K562 (cell line): ENCODE measurements around the gene PEAR1. TPM values are rescaled to one million over a fixed set of nuclear protein-coding genes. Genes with fewer than 3 reads are reported as not detected.

Source experiments
- ATF7 ChIP-seq: fragments of 450-650 bp; IDR thresholded peaks from 2 replicates; pipeline ENCODE4 v1.7.1; 2014; ENCODE audit warnings: mild to moderate bottlenecking, moderate library complexity
- BCOR ChIP-seq: fragments of 450-650 bp; IDR thresholded peaks from 2 replicates; pipeline ENCODE4 v1.6.1; 2016
- CAMTA2 ChIP-seq: fragments of 250-450 bp; sonication (Bioruptor Pico); conservative IDR thresholded peaks from 2 replicates; pipeline ENCODE4 v1.5.1; 2022
- CBX1 ChIP-seq: sonication (generic); IDR thresholded peaks from 2 replicates; pipeline ENCODE4 v1.6.1; 2016; ENCODE audit warnings: antibody characterized with exemption, low read depth, mild to moderate bottlenecking
- CBX3 ChIP-seq, 2 experiments: IDR thresholded peaks; 1 replicate in 1 of 2; 2 replicates in 1 of 2; pipeline ENCODE4 v1.6.1; 2012; ENCODE audit warnings: inconsistent platforms in 2 of 2, low read length in 2 of 2, borderline replicate concordance in 1 of 2, control low read depth in 1 of 2
- CXXC5 ChIP-seq: fragments of 250-450 bp; sonication (Bioruptor Pico); IDR thresholded peaks from 2 replicates; pipeline ENCODE4 v1.8.0; 2022; ENCODE audit warnings: inconsistent platforms, mild to moderate bottlenecking, moderate library complexity
- EHMT2 ChIP-seq: fragments of 450-650 bp; IDR thresholded peaks from 2 replicates; pipeline ENCODE4 v1.6.1; 2018; ENCODE audit warnings: antibody characterized with exemption
- ESRRA ChIP-seq: fragments of 450-650 bp; IDR thresholded peaks from 2 replicates; pipeline ENCODE4 v1.6.1; 2014; ENCODE audit warnings: low read depth, mild to moderate bottlenecking, moderate library complexity, borderline replicate concordance
- FOS ChIP-seq: IDR thresholded peaks from 3 replicates; pipeline ENCODE4 v1.6.1; 2011; ENCODE audit not compliant: insufficient read length; ENCODE audit errors: extremely low read depth
- GTF2E2 ChIP-seq: fragments of 200-800 bp; sonication (Bioruptor generic); IDR thresholded peaks from 2 replicates; pipeline ENCODE4 v1.6.1; 2016; ENCODE audit warnings: missing genetic modification characterization, missing compliant biosample characterization
- HDAC2 ChIP-seq: fragments of 450-650 bp; IDR thresholded peaks from 2 replicates; pipeline ENCODE4 v1.6.1; 2016; ENCODE audit warnings: mild to moderate bottlenecking
- KDM4B ChIP-seq, 2 experiments: fragments of 450-650 bp in 1 of 2; sonication (generic) in 1 of 2; IDR thresholded peaks; 2 replicates each; pipeline ENCODE4 v1.6.1; 2016 to 2017; ENCODE audit warnings: borderline replicate concordance in 2 of 2, antibody characterized with exemption in 1 of 2, low read depth in 1 of 2, mild to moderate bottlenecking in 1 of 2
- KLF10 ChIP-seq: fragments of 250-450 bp; sonication (Bioruptor Pico); IDR thresholded peaks from 2 replicates; pipeline ENCODE4 v1.6.1; 2021; ENCODE audit warnings: matching md5 sums
- NR1H2 ChIP-seq: sonication (generic); formaldehyde crosslinking; IDR thresholded peaks from 2 replicates; pipeline ENCODE4 v1.4.0; 2020; ENCODE audit warnings: mild to moderate bottlenecking, missing genetic modification reagents
- PHF20 ChIP-seq: fragments of 450-650 bp; IDR thresholded peaks from 2 replicates; pipeline ENCODE4 v1.6.1; 2018; ENCODE audit not compliant: partially characterized antibody
- RBM25 ChIP-seq: fragments of 200-400 bp; formaldehyde crosslinking; IDR thresholded peaks from 2 replicates; pipeline ENCODE4 v1.6.1; 2018; ENCODE audit warnings: low read length, low read depth, moderate library complexity; ENCODE audit not compliant: severe bottlenecking
- RCOR1 ChIP-seq, 2 experiments: IDR thresholded peaks; 2 replicates each; pipeline ENCODE4 v1.6.1; 2012; ENCODE audit warnings: low read depth in 2 of 2, low read length in 2 of 2, borderline replicate concordance in 1 of 2, improper control_type of control experiment in 1 of 2
- SMARCA5 ChIP-seq: fragments of 450-650 bp; IDR thresholded peaks from 2 replicates; pipeline ENCODE4 v1.6.1; 2016
- TARDBP ChIP-seq: fragments of 450-650 bp; IDR thresholded peaks from 2 replicates; pipeline ENCODE4 v1.6.1; 2016
- TCF7 ChIP-seq: sonication (generic); IDR thresholded peaks from 2 replicates; pipeline ENCODE4 v1.6.1; 2016; ENCODE audit warnings: antibody characterized with exemption, borderline replicate concordance
- WHSC1 ChIP-seq: IDR thresholded peaks from one replicate; pipeline ENCODE4 v1.6.1; 2012; ENCODE audit warnings: low read length, control low read depth, inconsistent platforms
- ZKSCAN1 ChIP-seq: fragments of 150-350 bp; IDR thresholded peaks from 2 replicates; pipeline ENCODE4 v1.6.1; 2016; ENCODE audit warnings: low read depth, low read length
- ZNF134 ChIP-seq: fragments of 250-450 bp; sonication (Bioruptor Pico); conservative IDR thresholded peaks from 2 replicates; pipeline ENCODE4 v1.4.0; 2020
- ZNF140 ChIP-seq: fragments of 250-450 bp; sonication (Bioruptor Pico); IDR thresholded peaks from 2 replicates; pipeline ENCODE4 v1.8.0; 2021; ENCODE audit warnings: moderate library complexity, mild to moderate bottlenecking, inconsistent platforms
- polyA plus RNA-seq, 8 experiments: library from polyadenylated mRNA; depleted of rRNA in 4 of 8; stranded (reverse) in 5 of 8; unstranded in 3 of 8; fragments of >200 nt; fragmentation: Nextera tagmentation in 2 of 8; fragmentation: Illumina TruSeq in 1 of 8; extraction: Ambion mirVana in 2 of 8; extraction: Trizol in 1 of 8; gene quantifications; 2 replicates each; pipeline versions ENCODE4 v1.2.1 to v1.2.3, GENCODE V29; 2011 to 2014; ENCODE audit warnings: inconsistent platforms in 1 of 8, missing spikeins in 1 of 8
- total RNA-seq, 7 experiments: library from RNA; depleted of rRNA in 6 of 7; stranded (reverse); fragments of >200 nt in 6 of 7; fragmentation: Illumina TruSeq in 2 of 7; extraction: Trizol in 2 of 7; gene quantifications; 2 replicates each; pipeline versions ENCODE4 v1.2.1 to v1.2.3, GENCODE V29; 2011 to 2021; ENCODE audit warnings: low replicate concordance in 1 of 7
- TF ChIP-seq, protein P1 (sequence below): fragments of 450-650 bp; IDR thresholded peaks from 2 replicates; pipeline ENCODE4 v1.6.1; 2016
- TF ChIP-seq, protein P2 (sequence below): fragments of 450-650 bp; IDR thresholded peaks from 2 replicates; pipeline ENCODE4 v1.6.1; 2014; ENCODE audit warnings: low read depth, mild to moderate bottlenecking, moderate library complexity, borderline replicate concordance
- TF ChIP-seq, protein P3 (sequence below), 2 experiments: fragments of 450-650 bp in 1 of 2; sonication (generic) in 1 of 2; formaldehyde crosslinking in 1 of 2; IDR thresholded peaks in 1 of 2; conservative IDR thresholded peaks in 1 of 2; 2 replicates each; pipeline versions ENCODE4 v1.6.1 to v1.8.1; 2016 to 2023; ENCODE audit warnings: mild to moderate bottlenecking in 2 of 2, moderate library complexity in 2 of 2, inconsistent platforms in 1 of 2, missing genetic modification reagents in 1 of 2
- TF ChIP-seq, protein P4 (sequence below): sonication (generic); formaldehyde crosslinking; IDR thresholded peaks from 2 replicates; pipeline ENCODE4 v1.8.0; 2022; ENCODE audit warnings: mild to moderate bottlenecking, missing genetic modification reagents

Gene PEAR1
- total and polyA plus RNA-seq, 9 of the 15 experiments (the other 6 are each of a cell fraction or from before 2014, with no cell fraction given), result 0.87 to 13.9 (median 6.1) TPM

DNA sequence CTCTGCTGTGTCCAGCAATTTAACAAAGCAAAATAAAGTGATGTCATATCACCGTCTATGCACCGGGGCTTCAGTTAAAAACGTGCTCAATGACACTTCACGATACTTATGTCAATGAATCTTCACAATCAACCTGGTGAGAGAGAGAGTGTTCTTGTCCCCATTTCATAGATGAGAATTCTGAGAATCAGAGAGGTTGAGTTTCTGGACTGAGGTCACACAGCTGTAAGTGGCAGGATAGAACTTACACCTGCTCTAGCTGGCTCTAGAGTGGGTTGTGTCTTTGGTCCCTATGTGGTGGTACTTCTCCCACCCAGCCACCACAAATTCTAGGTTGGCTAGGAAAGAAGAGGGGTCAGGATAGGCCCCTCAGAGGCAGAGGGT, 27.7 kb upstream of the PEAR1 start (continued):
- TF ChIP-seq, protein P1, sequence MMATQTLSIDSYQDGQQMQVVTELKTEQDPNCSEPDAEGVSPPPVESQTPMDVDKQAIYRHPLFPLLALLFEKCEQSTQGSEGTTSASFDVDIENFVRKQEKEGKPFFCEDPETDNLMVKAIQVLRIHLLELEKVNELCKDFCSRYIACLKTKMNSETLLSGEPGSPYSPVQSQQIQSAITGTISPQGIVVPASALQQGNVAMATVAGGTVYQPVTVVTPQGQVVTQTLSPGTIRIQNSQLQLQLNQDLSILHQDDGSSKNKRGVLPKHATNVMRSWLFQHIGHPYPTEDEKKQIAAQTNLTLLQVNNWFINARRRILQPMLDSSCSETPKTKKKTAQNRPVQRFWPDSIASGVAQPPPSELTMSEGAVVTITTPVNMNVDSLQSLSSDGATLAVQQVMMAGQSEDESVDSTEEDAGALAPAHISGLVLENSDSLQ, result no peak
- TF ChIP-seq KLF10 (CRISPR knock-in tag), result no peak
- no peak for TF ChIP-seq CAMTA2
- TF ChIP-seq PHF20, result peak; percentile 47
- TF ChIP-seq CXXC5 (CRISPR knock-in tag), result 0 out of 2 replicates have a peak, but pooled peaks have one; percentile 6
- peak; percentile 70; the same call in 1 of the 2 replicates for TF ChIP-seq CBX1
- TF ChIP-seq ESRRA, result peak; percentile 24; the same call in 1 of the 2 replicates
- peak; percentile 30; the same call in 1 of the 2 replicates for TF ChIP-seq GTF2E2 (tag)
- TF ChIP-seq RBM25, result peak; percentile 94
- TF ChIP-seq ATF7, result 0 out of 2 replicates have a peak, but pooled peaks have one; percentile 13
- no peak for TF ChIP-seq WHSC1
- no peak for TF ChIP-seq TCF7
- TF ChIP-seq, protein P2, sequence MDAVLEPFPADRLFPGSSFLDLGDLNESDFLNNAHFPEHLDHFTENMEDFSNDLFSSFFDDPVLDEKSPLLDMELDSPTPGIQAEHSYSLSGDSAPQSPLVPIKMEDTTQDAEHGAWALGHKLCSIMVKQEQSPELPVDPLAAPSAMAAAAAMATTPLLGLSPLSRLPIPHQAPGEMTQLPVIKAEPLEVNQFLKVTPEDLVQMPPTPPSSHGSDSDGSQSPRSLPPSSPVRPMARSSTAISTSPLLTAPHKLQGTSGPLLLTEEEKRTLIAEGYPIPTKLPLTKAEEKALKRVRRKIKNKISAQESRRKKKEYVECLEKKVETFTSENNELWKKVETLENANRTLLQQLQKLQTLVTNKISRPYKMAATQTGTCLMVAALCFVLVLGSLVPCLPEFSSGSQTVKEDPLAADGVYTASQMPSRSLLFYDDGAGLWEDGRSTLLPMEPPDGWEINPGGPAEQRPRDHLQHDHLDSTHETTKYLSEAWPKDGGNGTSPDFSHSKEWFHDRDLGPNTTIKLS, result no peak
- TF ChIP-seq SMARCA5, result peak; percentile 94
- no peak for TF ChIP-seq ZKSCAN1
- 0 out of 3 replicates have a peak, but pooled peaks of 1 of the 2 experiments have one; percentile 50 for TF ChIP-seq CBX3 (IDR thresholded peaks at IDR 0.05; ENCODE audit: borderline replicate concordance in 1 of 2, low read length in 2 of 2)
- TF ChIP-seq, protein P3, sequence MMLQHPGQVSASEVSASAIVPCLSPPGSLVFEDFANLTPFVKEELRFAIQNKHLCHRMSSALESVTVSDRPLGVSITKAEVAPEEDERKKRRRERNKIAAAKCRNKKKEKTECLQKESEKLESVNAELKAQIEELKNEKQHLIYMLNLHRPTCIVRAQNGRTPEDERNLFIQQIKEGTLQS (IDR thresholded peaks at IDR 0.05), result no peak; the same call in 1 of the 2 replicates
- TF ChIP-seq, protein P3 (CRISPR knock-in tag; conservative IDR thresholded peaks at IDR 0.05), result no peak
- TF ChIP-seq ZNF140 (CRISPR knock-in tag), result no peak
- TF ChIP-seq, protein P4, sequence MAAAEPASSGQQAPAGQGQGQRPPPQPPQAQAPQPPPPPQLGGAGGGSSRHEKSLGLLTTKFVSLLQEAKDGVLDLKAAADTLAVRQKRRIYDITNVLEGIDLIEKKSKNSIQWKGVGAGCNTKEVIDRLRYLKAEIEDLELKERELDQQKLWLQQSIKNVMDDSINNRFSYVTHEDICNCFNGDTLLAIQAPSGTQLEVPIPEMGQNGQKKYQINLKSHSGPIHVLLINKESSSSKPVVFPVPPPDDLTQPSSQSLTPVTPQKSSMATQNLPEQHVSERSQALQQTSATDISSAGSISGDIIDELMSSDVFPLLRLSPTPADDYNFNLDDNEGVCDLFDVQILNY (CRISPR knock-in tag), result no peak
- no peak for TF ChIP-seq TARDBP
- TF ChIP-seq HDAC2, result peak; percentile 84
- no peak for TF ChIP-seq EHMT2
- TF ChIP-seq BCOR, result peak; percentile 98
- TF ChIP-seq ZNF134 (CRISPR knock-in tag), result no peak
- no peak for TF ChIP-seq FOS
- TF ChIP-seq RCOR1 (IDR thresholded peaks at IDR 0.05; ENCODE audit: borderline replicate concordance in 1 of 2, low read depth in 2 of 2, low read length in 2 of 2), result peak; percentile 16 to 82; a peak in 3 of 4 replicates
- no peak for TF ChIP-seq KDM4B (IDR thresholded peaks at IDR 0.05; ENCODE audit: borderline replicate concordance in 2 of 2, low read depth in 1 of 2)
- 0 out of 2 replicates have a peak, but pooled peaks have one; percentile 27 for TF ChIP-seq NR1H2 (CRISPR knock-in tag)
- TF ChIP-seq, all 486 proteins: peak for 18
